Fibroblast of lung (primary cell): Measurements from ENCODE around the gene UIMC1. TPM values are rescaled to one million over a fixed set of nuclear protein-coding genes. Genes with fewer than 3 reads are reported as not detected.

Experiments
- DNase-seq, 2 donors: peaks; one replicate each; pipeline versions ENCODE4 v3.0.0 to v3.0.0-alpha.2; 2010; ENCODE audit warnings: low read depth in 2 of 2
- H2AFZ ChIP-seq: 2 replicates; pipeline ENCODE4 v1.5.1; 2012; ENCODE audit warnings: low read length, control low read depth, inconsistent platforms
- H3K27ac ChIP-seq: 2 replicates; pipeline ENCODE4 v1.5.1; 2011; ENCODE audit warnings: low read length, control low read depth; ENCODE audit not compliant: insufficient read depth
- H3K27me3 ChIP-seq: 2 replicates; pipeline ENCODE4 v1.5.1; 2011; ENCODE audit warnings: mild to moderate bottlenecking, low read length; ENCODE audit not compliant: control insufficient read depth, insufficient read depth
- H3K36me3 ChIP-seq: 2 replicates; pipeline ENCODE4 v1.5.1; 2011; ENCODE audit warnings: low read length; ENCODE audit not compliant: control insufficient read depth, insufficient read depth
- H3K4me1 ChIP-seq: 2 replicates; pipeline ENCODE4 v1.5.1; 2011; ENCODE audit warnings: low read length; ENCODE audit not compliant: control insufficient read depth, insufficient read depth; ENCODE audit errors: extremely low read depth
- H3K4me2 ChIP-seq: 2 replicates; pipeline ENCODE4 v1.5.1; 2011; ENCODE audit warnings: low read length, control low read depth; ENCODE audit not compliant: insufficient read depth; ENCODE audit errors: extremely low read depth
- H3K4me3 ChIP-seq, 4 experiments: fragments of 200-600 bp in 1 of 4; sonication (generic) in 1 of 4; replicated peaks in 1 of 4; 2 replicates each; pipeline ENCODE4 v1.5.1; 2011 to 2016; ENCODE audit warnings: low read length in 4 of 4, low read depth in 3 of 4, mild to moderate bottlenecking in 3 of 4, control low read depth in 2 of 4, inconsistent platforms in 1 of 4, mixed read lengths in 1 of 4; ENCODE audit not compliant: insufficient read depth in 1 of 4; ENCODE audit errors: control extremely low read depth in 1 of 4
- H3K79me2 ChIP-seq: 2 replicates; pipeline ENCODE4 v1.5.1; 2012; ENCODE audit warnings: mild to moderate bottlenecking, low read length, inconsistent platforms; ENCODE audit not compliant: control insufficient read depth, insufficient read depth
- H3K9ac ChIP-seq: 2 replicates; pipeline ENCODE4 v1.5.1; 2011; ENCODE audit warnings: mild to moderate bottlenecking, low read length, control low read depth; ENCODE audit not compliant: insufficient read depth
- H3K9me3 ChIP-seq: 2 replicates; pipeline ENCODE4 v1.5.1; 2012; ENCODE audit warnings: low read depth, low read length; ENCODE audit not compliant: control insufficient read depth, insufficient read depth
- H4K20me1 ChIP-seq: 2 replicates; pipeline ENCODE4 v1.5.1; 2011; ENCODE audit warnings: low read length; ENCODE audit not compliant: control insufficient read depth, insufficient read depth; ENCODE audit errors: extremely low read depth
- EZH2 ChIP-seq: IDR thresholded peaks from 2 replicates; pipeline ENCODE4 v1.5.1; 2012; ENCODE audit warnings: low read length, control low read depth, mild to moderate bottlenecking; ENCODE audit errors: missing control alignments
- polyA plus RNA-seq, 2 donors: library from polyadenylated mRNA; depleted of rRNA in 1 of 2; stranded (reverse) in 1 of 2; unstranded in 1 of 2; fragments of >200 nt; gene quantifications; 2 replicates each; pipeline ENCODE4 v1.2.1, GENCODE V29; 2011 to 2012; ENCODE audit warnings: missing spikeins in 1 of 2
- total RNA-seq: library from RNA; depleted of rRNA; stranded (reverse); fragments of >200 nt; gene quantifications from 2 replicates; pipeline ENCODE4 v1.2.1, GENCODE V29; 2014
- TF ChIP-seq, protein P1 (sequence below), 2 donors: IDR thresholded peaks in 1 of 2; conservative IDR thresholded peaks in 1 of 2; 1 replicate in 1 of 2; 2 replicates in 1 of 2; pipeline ENCODE4 v1.5.1; 2011 to 2012; ENCODE audit warnings: low read length in 2 of 2, control low read depth in 1 of 2, inconsistent platforms in 1 of 2, low read depth in 1 of 2, mild to moderate bottlenecking in 1 of 2

The UIMC1 gene
- total and polyA plus RNA-seq, 2 donors (not counting 1 experiment from before 2014, with no cell fraction given) = 19.4 to 36.7 TPM

DNA sequence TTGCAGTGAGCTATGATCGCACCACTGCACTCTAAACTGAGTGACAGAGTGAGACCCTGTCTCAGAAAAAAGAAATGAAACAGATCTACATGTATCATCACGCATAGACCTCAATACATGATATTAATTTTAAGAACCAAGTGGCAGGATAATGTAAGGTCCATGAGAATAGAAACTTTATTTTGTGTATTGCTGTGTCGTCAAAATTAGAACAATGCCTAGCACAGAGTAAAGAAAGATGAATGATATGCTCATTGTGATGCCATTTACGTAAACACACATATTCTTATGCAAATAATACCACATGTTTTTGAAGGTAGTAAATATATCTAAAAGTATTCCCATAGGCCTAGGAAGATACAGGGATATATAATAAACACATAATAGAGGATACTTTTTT is 3.6 kb upstream of the UIMC1 start:
- H3K27ac ChIP-seq = no peak overlapping the region
- H2AFZ ChIP-seq = no peak overlapping the region
- no peak overlapping the region for H3K4me2 ChIP-seq
- H3K4me1 ChIP-seq = peaks cover under 1% of the 10 kb centered on the region
- no peak overlapping the region for H3K4me3 ChIP-seq
- H3K9me3 ChIP-seq = no peaks in the 10 kb centered on the region
- H4K20me1 ChIP-seq = peaks cover 3% of the 10 kb centered on the region
- H3K9ac ChIP-seq = no peak overlapping the region
- H3K27me3 ChIP-seq = no peaks in the 10 kb centered on the region
- H3K36me3 ChIP-seq = no peaks in the 10 kb centered on the region
- DNase-seq = no peak
- peaks cover 13% of the 10 kb centered on the region for H3K79me2 ChIP-seq
- TF ChIP-seq EZH2 = no peak
- TF ChIP-seq, protein P1, sequence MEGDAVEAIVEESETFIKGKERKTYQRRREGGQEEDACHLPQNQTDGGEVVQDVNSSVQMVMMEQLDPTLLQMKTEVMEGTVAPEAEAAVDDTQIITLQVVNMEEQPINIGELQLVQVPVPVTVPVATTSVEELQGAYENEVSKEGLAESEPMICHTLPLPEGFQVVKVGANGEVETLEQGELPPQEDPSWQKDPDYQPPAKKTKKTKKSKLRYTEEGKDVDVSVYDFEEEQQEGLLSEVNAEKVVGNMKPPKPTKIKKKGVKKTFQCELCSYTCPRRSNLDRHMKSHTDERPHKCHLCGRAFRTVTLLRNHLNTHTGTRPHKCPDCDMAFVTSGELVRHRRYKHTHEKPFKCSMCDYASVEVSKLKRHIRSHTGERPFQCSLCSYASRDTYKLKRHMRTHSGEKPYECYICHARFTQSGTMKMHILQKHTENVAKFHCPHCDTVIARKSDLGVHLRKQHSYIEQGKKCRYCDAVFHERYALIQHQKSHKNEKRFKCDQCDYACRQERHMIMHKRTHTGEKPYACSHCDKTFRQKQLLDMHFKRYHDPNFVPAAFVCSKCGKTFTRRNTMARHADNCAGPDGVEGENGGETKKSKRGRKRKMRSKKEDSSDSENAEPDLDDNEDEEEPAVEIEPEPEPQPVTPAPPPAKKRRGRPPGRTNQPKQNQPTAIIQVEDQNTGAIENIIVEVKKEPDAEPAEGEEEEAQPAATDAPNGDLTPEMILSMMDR (conservative IDR thresholded peaks at IDR 0.05 in 1 of 2, IDR thresholded peaks at IDR 0.05 in 1 of 2; ENCODE audit: low read depth in 1 of 2, low read length in 2 of 2) = no peak

DNA sequence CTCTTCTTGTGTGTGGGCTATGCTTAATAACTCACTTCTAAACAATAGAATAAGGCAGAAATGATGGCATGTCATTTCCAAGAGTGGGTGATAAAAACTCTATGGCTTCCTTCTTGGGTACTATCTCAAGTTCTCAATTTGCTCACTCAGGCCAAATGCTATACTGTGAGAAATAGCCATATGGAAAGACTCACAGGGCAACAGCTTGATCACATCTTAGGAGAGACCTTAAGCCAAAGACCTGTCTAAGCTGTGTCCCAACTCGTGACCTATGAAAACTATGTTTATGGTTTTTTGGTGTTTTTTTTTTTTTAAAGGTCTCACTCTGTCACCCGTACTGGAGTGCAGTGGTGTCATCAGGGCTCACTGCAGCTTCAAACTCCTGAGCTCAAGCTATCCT is 2.1 kb upstream of the UIMC1 start:
- H3K4me3 ChIP-seq = no peak overlapping the region
- H2AFZ ChIP-seq = no peak overlapping the region
- no peak overlapping the region for H3K27ac ChIP-seq
- H3K9me3 ChIP-seq = no peaks in the 10 kb centered on the region
- no peak overlapping the region for H3K9ac ChIP-seq
- no peaks in the 10 kb centered on the region for H3K36me3 ChIP-seq
- TF ChIP-seq, protein P1 (conservative IDR thresholded peaks at IDR 0.05 in 1 of 2, IDR thresholded peaks at IDR 0.05 in 1 of 2; ENCODE audit: low read depth in 1 of 2, low read length in 2 of 2) = no peak
- TF ChIP-seq EZH2 = no peak
- H3K27me3 ChIP-seq = no peaks in the 10 kb centered on the region
- no peak overlapping the region for H3K4me2 ChIP-seq
- H3K79me2 ChIP-seq = peaks cover 27% of the 10 kb centered on the region
- peaks cover 3% of the 10 kb centered on the region for H4K20me1 ChIP-seq
- peaks cover 2% of the 10 kb centered on the region for H3K4me1 ChIP-seq
- peak in 1 of 2 donors; percentile 75 for DNase-seq

DNA sequence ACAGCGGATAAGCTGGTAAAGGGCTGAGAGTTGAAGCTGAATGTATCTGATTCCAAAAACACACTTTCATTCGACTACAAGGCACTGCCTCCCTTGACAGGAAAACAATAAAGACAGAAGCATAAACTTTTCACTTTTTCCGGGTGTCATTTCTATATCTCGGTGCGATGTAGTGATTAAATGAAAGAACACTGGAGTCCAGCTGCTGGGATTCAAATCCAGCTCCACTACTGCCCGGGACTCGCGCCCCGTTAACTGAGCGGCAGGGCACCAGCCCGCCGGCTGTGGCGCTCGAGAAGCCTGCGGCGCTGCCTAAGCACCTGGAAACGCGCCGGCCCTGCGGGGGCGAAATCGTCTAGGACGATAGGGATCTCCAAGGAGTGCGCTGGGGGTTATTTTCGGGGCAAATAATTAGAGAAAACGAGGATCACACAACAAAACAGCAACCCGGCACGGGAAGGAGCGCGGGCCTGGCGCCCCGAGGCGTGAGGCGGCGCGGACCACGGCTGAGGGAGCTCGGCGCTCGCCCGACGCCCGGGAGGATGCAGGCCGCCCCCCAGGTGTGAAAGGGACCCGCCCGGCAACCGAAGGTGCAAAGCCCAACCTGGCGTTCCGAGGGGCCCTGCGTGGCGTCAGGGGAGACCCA is 837 bp downstream of the UIMC1 start:
- peaks cover 54% of the 10 kb centered on the region for H3K79me2 ChIP-seq
- H3K4me3 ChIP-seq = peak overlapping the region; percentile 70 to 95 (median 90)
- H3K4me2 ChIP-seq = peak overlapping the region; percentile 99
- peak overlapping the region; percentile 97 for H3K9ac ChIP-seq
- peak; percentile 55 to 70 for DNase-seq
- H3K27ac ChIP-seq = peak overlapping the region; percentile 91
- H4K20me1 ChIP-seq = peaks cover 5% of the 10 kb centered on the region
- TF ChIP-seq EZH2 = no peak
- TF ChIP-seq, protein P1 (conservative IDR thresholded peaks at IDR 0.05 in 1 of 2, IDR thresholded peaks at IDR 0.05 in 1 of 2; ENCODE audit: low read depth in 1 of 2, low read length in 2 of 2) = peak; percentile 41 to 58
- H3K9me3 ChIP-seq = no peaks in the 10 kb centered on the region
- H3K36me3 ChIP-seq = no peaks in the 10 kb centered on the region
- peak overlapping the region; percentile 45 for H2AFZ ChIP-seq
- H3K27me3 ChIP-seq = no peaks in the 10 kb centered on the region
- peaks cover 2% of the 10 kb centered on the region for H3K4me1 ChIP-seq
